ENCODE measurements around the gene MRS2.
"Not testable (repeated sequence)": the region's sequence is repeated elsewhere in the genome, so short reads cannot be mapped to it uniquely, and the experiment has no call there.

MRS2 gene

GRCh38 chr6:24412294-24412693 is 9.6 kb downstream of the MRS2 start:
- WGBS, 2 donors (ENCODE audit: extremely low coverage in 2 of 2, insufficient read length in 2 of 2, insufficient replicate concordance in 1 of 2): no CpG with 5 or more reads among the region's 4 CpGs
- peaks cover 21 to 94% of the 10 kb centered on the region in 2 donors for H3K36me3 ChIP-seq (replicated peaks in 1 of 2; ENCODE audit: control insufficient read depth in 2 of 2, insufficient read depth in 2 of 2, low read length in 2 of 2)

GRCh38 chr6:24414531-24414930 is 11.8 kb downstream of the MRS2 start:
- not testable (repeated sequence) for H3K18ac ChIP-seq (ENCODE audit: low read length); H3K27ac ChIP-seq (replicated peaks; ENCODE audit: low read length); H2AK5ac ChIP-seq (ENCODE audit: low read depth, low read length); H3K4me3 ChIP-seq (ENCODE audit: low read length in 2 of 2); H3K4me1 ChIP-seq (ENCODE audit: control insufficient read depth in 2 of 2, insufficient read depth in 1 of 2, low read depth in 1 of 2, low read length in 2 of 2); H4K91ac ChIP-seq (ENCODE audit: low read depth, low read length, poor library complexity); DNase-seq (ENCODE audit: low spot score); H2BK15ac ChIP-seq (ENCODE audit: low read length); H3K79me1 ChIP-seq (ENCODE audit: low read depth, low read length); H3K4me2 ChIP-seq (ENCODE audit: insufficient read depth, low read length, poor library complexity, severe bottlenecking); H2BK12ac ChIP-seq (ENCODE audit: low read length); H4K8ac ChIP-seq (ENCODE audit: low read depth, low read length); H3K14ac ChIP-seq (ENCODE audit: low read length); H2AFZ ChIP-seq (ENCODE audit: low read length); H3K27me3 ChIP-seq (ENCODE audit: control insufficient read depth in 3 of 3, insufficient read depth in 3 of 3, low read depth in 1 of 3, low read length in 3 of 3); H3K9ac ChIP-seq (ENCODE audit: low read depth, low read length, poor library complexity); H3K23ac ChIP-seq (ENCODE audit: low read depth, low read length, poor library complexity); H3K4ac ChIP-seq (ENCODE audit: low read length); H2BK120ac ChIP-seq (ENCODE audit: low read depth, low read length); H3K9me3 ChIP-seq (replicated peaks in 1 of 2; ENCODE audit: control insufficient read depth in 2 of 2, insufficient read depth in 1 of 2, low read depth in 1 of 2, low read length in 2 of 2); H2BK5ac ChIP-seq (ENCODE audit: low read length)
- whole genome bisulfite sequencing, 2 donors (ENCODE audit: extremely low coverage in 2 of 2, insufficient read length in 2 of 2, insufficient replicate concordance in 1 of 2): no CpG with 5 or more reads among the region's 15 CpGs
- H3K36me3 ChIP-seq (replicated peaks in 1 of 2; ENCODE audit: control insufficient read depth in 2 of 2, insufficient read depth in 2 of 2, low read length in 2 of 2): peaks cover 18 to 92% of the 10 kb centered on the region in 2 donors

More at GRCh38 chr6:24412294-24412693, 9.6 kb downstream of the MRS2 start:
- H3K23ac ChIP-seq (ENCODE audit: low read depth, low read length, poor library complexity): no peak overlapping the region
- no peaks in the 10 kb centered on the region for H3K79me1 ChIP-seq (ENCODE audit: low read depth, low read length)
- no peaks in the 10 kb centered on the region for H3K9me3 ChIP-seq (replicated peaks in 1 of 2; ENCODE audit: control insufficient read depth in 2 of 2, insufficient read depth in 1 of 2, low read depth in 1 of 2, low read length in 2 of 2)
- no peak overlapping the region for H2BK12ac ChIP-seq (ENCODE audit: low read length)
- no peak for DNase-seq (ENCODE audit: low spot score)
- H2AK5ac ChIP-seq (ENCODE audit: low read depth, low read length): no peak overlapping the region
- no peak overlapping the region for H4K8ac ChIP-seq (ENCODE audit: low read depth, low read length)
- H3K4ac ChIP-seq (ENCODE audit: low read length): no peak overlapping the region
- H2BK5ac ChIP-seq (ENCODE audit: low read length): no peak overlapping the region
- H2BK120ac ChIP-seq (ENCODE audit: low read depth, low read length): no peak overlapping the region
- no peaks in the 10 kb centered on the region for H3K27me3 ChIP-seq (ENCODE audit: control insufficient read depth in 3 of 3, insufficient read depth in 3 of 3, low read depth in 1 of 3, low read length in 3 of 3)
- H2AFZ ChIP-seq (ENCODE audit: low read length): no peak overlapping the region
- H4K91ac ChIP-seq (ENCODE audit: low read depth, low read length, poor library complexity): no peak overlapping the region
- H2BK15ac ChIP-seq (ENCODE audit: low read length): no peak overlapping the region
- H3K4me1 ChIP-seq (ENCODE audit: control insufficient read depth in 2 of 2, insufficient read depth in 1 of 2, low read depth in 1 of 2, low read length in 2 of 2): no peaks in the 10 kb centered on the region
- no peak overlapping the region for H3K27ac ChIP-seq (replicated peaks; ENCODE audit: low read length)
- H3K9ac ChIP-seq (ENCODE audit: low read depth, low read length, poor library complexity): no peak overlapping the region
- H3K4me2 ChIP-seq (ENCODE audit: insufficient read depth, low read length, poor library complexity, severe bottlenecking): no peak overlapping the region
- H3K14ac ChIP-seq (ENCODE audit: low read length): no peak overlapping the region
- no peak overlapping the region for H3K18ac ChIP-seq (ENCODE audit: low read length)
- H3K4me3 ChIP-seq (ENCODE audit: low read length in 2 of 2): no peak overlapping the region

- no peaks in the 10 kb centered on the region for H3K27me3 ChIP-seq (ENCODE audit: control insufficient read depth in 3 of 3, insufficient read depth in 3 of 3, low read depth in 1 of 3, low read length in 3 of 3)
- no peaks in the 10 kb centered on the region for H3K79me1 ChIP-seq (ENCODE audit: low read depth, low read length)
- H2AK5ac ChIP-seq (ENCODE audit: low read depth, low read length): no peak overlapping the region
- H3K4me1 ChIP-seq (ENCODE audit: control insufficient read depth in 2 of 2, insufficient read depth in 1 of 2, low read depth in 1 of 2, low read length in 2 of 2): no peaks in the 10 kb centered on the region
- H3K27ac ChIP-seq (replicated peaks; ENCODE audit: low read length): no peak overlapping the region
- H3K4me3 ChIP-seq (ENCODE audit: low read length in 2 of 2): no peak overlapping the region
- H3K18ac ChIP-seq (ENCODE audit: low read length): no peak overlapping the region
- H2AFZ ChIP-seq (ENCODE audit: low read length): no peak overlapping the region
- no peak overlapping the region for H2BK120ac ChIP-seq (ENCODE audit: low read depth, low read length)
- no peaks in the 10 kb centered on the region for H3K9me3 ChIP-seq (replicated peaks in 1 of 2; ENCODE audit: control insufficient read depth in 2 of 2, insufficient read depth in 1 of 2, low read depth in 1 of 2, low read length in 2 of 2)
- no peak overlapping the region for H2BK12ac ChIP-seq (ENCODE audit: low read length)
- no peak overlapping the region for H3K4me2 ChIP-seq (ENCODE audit: insufficient read depth, low read length, poor library complexity, severe bottlenecking)
- no peak overlapping the region for H3K23ac ChIP-seq (ENCODE audit: low read depth, low read length, poor library complexity)
- no peak overlapping the region for H3K14ac ChIP-seq (ENCODE audit: low read length)
- peaks cover 22 to 92% of the 10 kb centered on the region in 2 donors for H3K36me3 ChIP-seq (replicated peaks in 1 of 2; ENCODE audit: control insufficient read depth in 2 of 2, insufficient read depth in 2 of 2, low read length in 2 of 2)
- H3K4ac ChIP-seq (ENCODE audit: low read length): no peak overlapping the region
- no CpG with 5 or more reads among the region's 4 CpGs for WGBS, 2 donors (ENCODE audit: extremely low coverage in 2 of 2, insufficient read length in 2 of 2, insufficient replicate concordance in 1 of 2)
- no peak overlapping the region for H2BK5ac ChIP-seq (ENCODE audit: low read length)
- H2BK15ac ChIP-seq (ENCODE audit: low read length): no peak overlapping the region
- H4K8ac ChIP-seq (ENCODE audit: low read depth, low read length): no peak overlapping the region
- no peak overlapping the region for H4K91ac ChIP-seq (ENCODE audit: low read depth, low read length, poor library complexity)
- no peak for DNase-seq (ENCODE audit: low spot score)
- H3K9ac ChIP-seq (ENCODE audit: low read depth, low read length, poor library complexity): no peak overlapping the region
Measured at GRCh38 chr6:24415753-24416152, 13.0 kb downstream of the MRS2 start.

GRCh38 chr6:24419526-24419925 is 16.8 kb downstream of the MRS2 start:
- Histone ChIP-seq H2BK12ac (ENCODE audit: low read length) (no peak overlapping the region), H2AFZ (ENCODE audit: low read length) (no peak overlapping the region), H3K4ac (ENCODE audit: low read length) (no peak overlapping the region), H3K27me3 (ENCODE audit: control insufficient read depth in 3 of 3, insufficient read depth in 3 of 3, low read depth in 1 of 3, low read length in 3 of 3) (no peaks in the 10 kb centered on the region), H3K36me3 (replicated peaks in 1 of 2; ENCODE audit: control insufficient read depth in 2 of 2, insufficient read depth in 2 of 2, low read length in 2 of 2) (peaks cover 20 to 98% of the 10 kb centered on the region in 2 donors), H3K4me3 (ENCODE audit: low read length in 2 of 2) (no peak overlapping the region), H3K14ac (ENCODE audit: low read length) (no peak overlapping the region), H3K18ac (ENCODE audit: low read length) (no peak overlapping the region), H3K4me2 (ENCODE audit: insufficient read depth, low read length, poor library complexity, severe bottlenecking) (no peak overlapping the region), H3K27ac (replicated peaks; ENCODE audit: low read length) (no peak overlapping the region), H2BK15ac (ENCODE audit: low read length) (no peak overlapping the region), H4K91ac (ENCODE audit: low read depth, low read length, poor library complexity) (no peak overlapping the region), H2AK5ac (ENCODE audit: low read depth, low read length) (no peak overlapping the region), H3K23ac (ENCODE audit: low read depth, low read length, poor library complexity) (no peak overlapping the region), H3K9ac (ENCODE audit: low read depth, low read length, poor library complexity) (no peak overlapping the region), H4K8ac (ENCODE audit: low read depth, low read length) (no peak overlapping the region), H3K4me1 (ENCODE audit: control insufficient read depth in 2 of 2, insufficient read depth in 1 of 2, low read depth in 1 of 2, low read length in 2 of 2) (no peaks in the 10 kb centered on the region), H3K9me3 (replicated peaks in 1 of 2; ENCODE audit: control insufficient read depth in 2 of 2, insufficient read depth in 1 of 2, low read depth in 1 of 2, low read length in 2 of 2) (no peaks in the 10 kb centered on the region), H2BK120ac (ENCODE audit: low read depth, low read length) (no peak overlapping the region), H3K79me1 (ENCODE audit: low read depth, low read length) (no peaks in the 10 kb centered on the region), H2BK5ac (ENCODE audit: low read length) (no peak overlapping the region)
- no peak for DNase-seq (ENCODE audit: low spot score)

Data from neuronal stem cell (in vitro differentiated cells).